Measurements from ENCODE around the gene SIRT5.
A peak's percentile ranks its signal among the peaks of the same experiment; 100 is the strongest.

Gene SIRT5

DNA sequence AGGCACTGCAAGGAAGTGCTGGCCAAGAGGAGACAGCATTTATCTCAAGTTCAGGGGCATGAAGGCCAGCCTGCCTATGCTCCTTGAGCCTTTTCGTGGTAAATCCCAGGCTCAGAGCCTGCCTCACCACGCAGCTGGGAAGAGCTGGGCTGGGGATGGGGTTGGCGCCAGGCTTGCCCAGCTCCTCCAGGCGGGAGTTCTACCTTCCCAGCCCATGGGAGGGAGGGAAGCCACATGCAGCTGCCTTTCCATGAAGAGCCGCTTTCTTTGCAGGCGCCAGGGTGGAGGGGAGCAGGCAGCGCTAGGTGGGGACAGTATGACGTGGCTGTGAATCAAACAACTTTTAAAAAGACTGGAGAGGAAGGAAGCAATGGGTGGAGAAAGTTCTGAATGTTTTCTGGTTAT, 19.5 kb upstream of the SIRT5 start:
- DNase-seq = peak; percentile 48

DNA sequence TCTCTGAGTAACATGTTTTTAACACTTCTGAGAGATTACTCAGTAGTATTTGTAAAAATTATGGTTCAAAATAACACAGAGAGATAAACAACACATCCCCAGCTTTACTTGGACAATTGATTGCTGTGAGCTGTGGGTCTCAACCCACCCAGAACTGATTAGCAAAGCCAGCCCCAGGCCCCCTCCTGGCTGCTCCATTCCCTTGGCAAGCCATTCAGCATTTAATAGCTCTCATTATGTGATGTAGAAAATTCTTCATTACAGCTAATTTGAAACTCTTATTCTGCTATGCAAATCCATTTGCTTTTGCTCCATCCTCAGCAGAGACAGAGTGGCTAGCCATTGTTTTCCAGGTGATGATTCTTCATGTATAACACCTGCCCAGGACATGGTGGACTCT, 16.6 kb upstream of the SIRT5 start:
- DNase-seq = no peak

DNA sequence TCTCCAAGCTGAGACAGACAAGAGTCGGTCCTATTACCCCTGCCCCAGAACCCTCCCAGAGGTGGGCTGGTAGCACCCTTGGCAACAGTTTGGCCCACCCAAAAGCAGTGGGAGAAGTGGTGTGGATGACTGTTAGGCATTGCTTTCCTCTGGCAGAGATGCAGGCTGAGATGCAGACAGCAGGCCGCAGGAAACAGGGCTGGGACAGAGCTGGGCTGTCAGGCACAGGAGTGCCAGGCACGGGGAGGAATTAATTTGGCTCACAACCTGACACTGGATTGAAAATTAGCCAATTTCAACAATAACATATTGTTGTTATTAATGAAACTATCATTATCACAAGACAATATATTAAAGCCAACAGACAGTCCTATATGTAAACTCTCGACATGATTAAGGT, 15.7 kb upstream of the SIRT5 start:
- DNase-seq = no peak

DNA sequence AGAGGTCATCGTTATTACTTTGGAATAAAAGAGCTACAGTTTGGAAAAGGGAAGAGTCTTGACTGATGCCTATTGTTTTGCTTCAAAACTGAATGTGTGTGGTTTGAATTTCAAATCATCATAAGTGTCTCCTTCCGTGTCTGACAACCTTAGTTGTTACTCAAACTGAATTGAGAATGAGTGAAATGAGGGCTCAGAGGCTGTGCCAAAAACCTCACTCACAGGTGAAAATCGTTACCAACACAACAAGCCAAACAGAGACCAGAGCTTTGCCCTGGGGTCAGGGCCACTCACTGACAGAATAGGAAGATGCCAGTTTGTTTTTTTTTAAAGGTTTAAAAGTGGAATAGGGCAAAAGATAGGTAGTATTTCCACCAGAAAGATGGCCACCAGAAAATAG, 15.2 kb upstream of the SIRT5 start:
- DNase-seq = no peak

DNA sequence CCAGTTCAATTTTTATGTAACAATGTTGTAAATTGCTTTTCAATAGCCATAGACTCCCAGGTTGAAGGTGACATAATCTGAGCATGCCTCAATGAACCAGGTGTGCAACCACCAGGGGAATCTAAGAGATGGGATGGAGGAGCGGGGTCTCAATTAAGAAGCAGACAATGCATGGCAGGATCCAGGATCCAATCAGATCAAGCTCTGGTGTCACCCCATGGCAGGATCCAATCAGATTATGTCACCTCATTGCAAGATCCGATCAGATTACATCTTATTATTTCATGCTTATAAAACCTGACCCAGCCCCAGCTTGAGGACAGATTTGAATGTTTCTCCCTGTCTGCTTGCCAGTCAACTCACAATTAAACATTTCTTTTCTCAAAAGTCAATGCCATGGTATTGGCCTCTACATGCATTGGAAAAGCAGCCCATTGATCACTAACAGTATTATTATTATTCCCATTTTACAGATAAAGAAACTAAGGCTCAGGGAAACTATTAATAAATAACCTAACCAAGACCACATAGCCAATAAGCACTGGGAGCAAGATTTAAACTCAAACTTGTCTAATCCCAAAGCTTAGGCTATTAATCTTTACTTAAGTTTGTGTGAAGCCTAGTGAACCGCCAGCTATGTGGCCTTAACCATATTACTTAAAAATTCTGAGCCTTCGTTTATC, 14.3 kb upstream of the SIRT5 start:
- DNase-seq = no peak

DNA sequence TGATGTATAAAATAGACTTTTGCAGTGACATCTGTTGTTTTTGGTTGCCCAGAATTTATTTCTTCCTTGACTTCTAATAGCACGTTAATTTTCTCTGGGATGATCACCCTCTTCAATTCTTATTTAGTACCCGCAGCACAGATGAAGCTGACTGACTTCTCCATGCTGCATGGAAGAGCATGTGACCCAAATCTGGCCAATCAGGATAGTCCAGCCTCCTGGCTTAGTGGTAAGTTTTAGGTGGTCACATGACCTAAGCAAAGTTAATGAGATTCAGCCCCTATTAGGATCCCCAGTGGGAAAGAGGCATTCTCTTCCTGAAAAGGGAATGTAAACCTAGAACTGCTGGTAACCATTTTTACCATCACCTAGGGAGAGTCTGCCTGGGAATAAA, 13.8 kb upstream of the SIRT5 start:
- DNase-seq = no peak

DNA sequence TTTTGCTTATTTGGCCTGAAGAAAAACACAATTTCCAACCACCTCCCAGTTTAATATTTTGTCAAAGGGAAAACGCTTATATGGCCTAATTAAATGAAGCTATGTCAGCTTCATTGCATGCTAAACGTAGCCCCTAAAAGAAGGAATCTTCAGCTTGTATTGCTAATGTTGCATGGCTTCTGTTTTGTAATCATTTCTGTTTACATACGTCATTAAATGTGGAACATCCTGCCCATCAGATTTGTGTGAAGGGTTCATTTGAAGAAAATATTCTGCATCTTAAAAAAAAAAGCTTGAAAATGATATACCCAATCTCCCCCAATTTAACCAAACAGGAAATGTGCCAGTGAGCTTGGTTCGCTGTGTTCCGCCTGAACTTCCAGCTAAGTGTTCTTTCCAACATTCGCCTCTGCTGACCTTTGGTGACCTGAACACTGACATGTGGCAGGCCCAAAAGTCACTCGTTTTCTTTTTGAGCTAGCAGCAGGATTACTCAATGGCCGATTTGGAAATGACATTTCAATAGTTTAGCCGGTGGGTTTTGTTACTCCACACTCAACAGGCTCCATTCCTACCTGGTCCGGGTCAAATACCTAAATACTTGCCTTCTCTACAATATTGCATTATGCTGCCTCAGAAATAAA, 12.7 kb upstream of the SIRT5 start:
- DNase-seq = no peak

DNA sequence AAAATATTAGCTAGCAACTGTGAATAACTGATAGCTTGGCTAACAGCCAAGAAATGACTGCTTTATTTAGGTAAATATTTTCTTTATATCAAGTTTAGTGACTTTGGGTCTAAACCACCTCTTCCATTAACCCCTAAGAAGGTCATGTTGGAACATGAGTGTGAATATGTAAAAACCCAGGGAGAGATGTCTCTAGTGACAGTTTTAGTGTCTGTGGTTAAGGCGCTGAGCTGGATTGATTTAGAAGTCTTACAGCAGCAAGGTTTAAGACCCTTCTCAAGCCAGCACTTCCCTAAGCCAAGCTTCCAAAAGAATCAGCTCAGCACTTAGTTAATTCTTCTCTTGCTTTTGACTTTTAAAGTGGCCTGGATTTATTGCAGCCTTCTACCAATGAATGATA, 11.4 kb upstream of the SIRT5 start:
- DNase-seq = no peak

DNA sequence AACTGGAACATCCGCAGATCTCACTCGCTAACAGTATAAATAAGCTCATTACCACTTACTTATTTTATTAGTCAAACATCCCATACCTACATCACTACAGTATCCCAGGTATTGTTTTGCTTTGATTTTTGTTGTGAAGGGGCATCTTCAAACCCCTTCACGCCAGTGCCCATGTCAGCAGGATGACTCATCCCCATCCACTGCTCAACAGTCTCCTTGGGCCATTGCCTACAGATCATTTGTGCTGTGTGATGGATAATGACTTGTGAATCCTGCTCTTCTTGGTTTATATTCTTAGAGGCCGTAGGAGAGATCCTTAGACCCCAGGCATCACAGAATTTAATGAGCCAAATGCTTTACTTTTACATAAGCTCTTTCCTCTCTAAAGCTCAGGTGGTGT, 8.5 kb upstream of the SIRT5 start:
- DNase-seq = no peak

DNA sequence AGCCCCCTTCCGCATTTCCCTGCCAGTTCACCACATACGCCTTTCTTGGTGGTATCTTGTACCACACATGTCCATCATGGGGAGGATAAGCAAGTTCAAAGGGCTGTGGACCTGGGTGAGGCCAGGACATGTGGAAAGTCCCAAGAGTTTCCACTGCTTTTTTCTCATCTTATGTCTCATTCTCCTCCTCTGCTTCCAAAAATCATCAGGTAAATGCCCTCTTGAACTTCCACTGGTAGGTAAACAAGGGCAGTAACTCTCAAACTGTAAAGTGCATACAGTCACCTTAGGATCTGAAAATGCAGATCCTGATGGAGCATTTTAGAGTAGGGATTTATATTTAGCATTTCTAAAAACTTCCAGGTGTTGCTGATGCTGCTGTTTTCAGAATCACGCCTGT, 7.9 kb upstream of the SIRT5 start:
- no peak for DNase-seq

DNA sequence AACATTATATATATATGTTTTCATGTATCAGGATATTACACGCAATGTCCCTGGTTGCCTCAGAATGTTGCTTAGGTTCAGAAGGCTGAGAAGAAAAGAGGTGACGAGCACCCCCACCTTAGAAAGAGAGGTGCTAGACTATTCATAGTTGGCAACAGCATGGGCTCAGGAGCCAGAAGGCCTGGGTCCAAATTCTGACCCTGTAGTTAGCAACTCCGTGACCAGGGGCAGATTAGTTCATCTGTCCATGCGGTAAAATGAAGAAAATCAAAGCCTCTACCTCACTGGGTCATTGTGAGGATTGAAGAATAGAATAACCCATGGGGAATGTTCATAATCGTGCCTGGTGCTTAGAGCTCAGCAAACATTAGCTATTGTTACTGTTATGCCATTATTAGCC, 5.4 kb upstream of the SIRT5 start:
- no peak for DNase-seq

DNA sequence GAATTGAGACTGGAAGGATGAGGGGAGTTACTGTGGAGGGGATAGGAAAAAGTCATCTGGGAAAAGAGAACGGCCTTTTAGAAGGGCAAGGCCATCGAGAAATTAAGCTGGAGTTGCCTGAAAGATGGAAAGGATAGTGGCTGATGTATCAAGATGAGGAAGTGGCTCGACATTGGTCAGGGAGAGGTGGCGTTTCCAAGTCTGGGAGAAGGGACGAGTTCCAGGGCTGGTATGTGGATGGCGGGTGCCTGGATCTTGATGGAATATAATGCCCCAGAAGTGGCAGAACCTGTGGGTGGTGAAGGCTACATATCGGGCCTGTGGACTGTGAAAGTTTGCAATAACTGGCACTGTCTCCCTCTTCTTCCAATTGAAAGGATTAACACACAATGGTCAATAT, 2.2 kb upstream of the SIRT5 start:
- no peak for DNase-seq

DNA sequence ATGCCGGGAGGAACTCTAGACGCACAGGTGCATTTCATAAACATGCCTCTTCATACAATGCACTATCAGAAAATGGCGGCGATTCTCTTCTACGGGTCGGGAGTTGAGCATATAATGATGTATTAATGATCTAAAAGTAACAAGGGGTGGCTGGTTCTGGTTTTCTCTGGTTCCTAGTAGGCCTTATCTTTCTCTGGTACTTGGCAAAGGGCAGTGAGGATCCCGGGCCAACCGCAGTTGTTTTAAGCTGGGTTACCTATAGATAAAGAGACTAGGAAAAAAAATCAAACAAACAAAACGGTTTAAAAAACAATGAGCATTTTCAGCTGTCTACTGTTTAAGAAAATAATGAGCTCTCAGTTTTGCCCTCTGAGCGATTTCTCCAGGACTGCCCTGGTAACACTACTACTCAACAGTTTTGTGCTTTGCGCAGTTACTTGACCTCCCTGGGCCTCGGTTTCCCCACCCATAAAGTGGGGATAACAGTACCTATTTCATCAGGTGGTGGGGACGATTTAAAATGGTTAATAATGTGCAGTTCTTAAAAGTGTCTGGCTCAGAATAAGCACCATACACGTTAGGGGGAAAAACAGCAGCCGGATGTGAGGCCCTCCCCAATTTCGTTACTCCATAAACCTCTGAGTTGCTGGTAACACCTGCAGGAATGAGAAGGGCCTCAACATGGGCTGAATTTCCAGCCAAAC, 1.3 kb upstream of the SIRT5 start:
- DNase-seq = no peak

DNA sequence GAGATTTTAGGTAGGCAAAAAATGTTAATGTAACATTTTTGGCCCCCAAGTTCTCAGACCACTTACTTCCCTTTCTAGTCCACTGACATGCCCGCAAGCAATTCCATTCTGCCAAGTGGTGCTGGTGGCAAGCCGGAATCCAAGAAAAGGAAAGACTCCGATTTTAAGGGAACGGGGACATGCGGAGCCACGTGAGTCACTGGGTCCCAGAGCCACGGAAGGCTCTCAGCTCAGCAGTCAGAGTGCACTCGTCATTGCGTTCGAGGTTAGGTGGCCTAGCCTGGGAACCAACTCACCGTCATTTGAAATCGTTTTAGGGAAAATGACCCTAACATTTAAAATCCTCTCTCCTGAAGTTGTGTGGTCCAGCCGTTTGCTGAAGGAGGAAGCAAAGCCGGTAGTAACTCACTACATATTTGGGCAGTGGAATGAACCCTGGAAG, 711 bp upstream of the SIRT5 start:
- no peak for DNase-seq

DNA sequence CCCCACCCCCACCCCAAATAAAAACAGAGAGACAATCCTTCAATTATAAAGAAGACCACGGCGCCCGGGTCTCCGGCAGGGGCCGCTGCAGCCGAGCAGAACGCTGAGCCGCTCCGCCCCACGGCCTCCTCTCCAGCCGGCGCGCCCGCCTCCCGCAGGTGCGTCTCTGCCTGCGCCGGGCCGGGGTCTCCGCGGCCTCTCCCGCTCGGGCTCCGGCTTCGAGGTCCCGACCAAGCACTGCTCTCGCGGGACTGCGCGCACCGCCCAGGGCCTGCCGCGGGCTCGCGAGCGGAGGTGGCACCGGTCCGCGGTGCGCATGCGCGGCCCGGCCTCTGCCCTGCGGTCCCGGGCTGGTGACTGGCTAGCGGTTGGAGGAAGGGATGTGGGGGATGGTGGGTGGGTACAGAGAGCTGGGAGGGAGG, 241 bp upstream of the SIRT5 start:
- DNase-seq = peak; percentile 83

DNA sequence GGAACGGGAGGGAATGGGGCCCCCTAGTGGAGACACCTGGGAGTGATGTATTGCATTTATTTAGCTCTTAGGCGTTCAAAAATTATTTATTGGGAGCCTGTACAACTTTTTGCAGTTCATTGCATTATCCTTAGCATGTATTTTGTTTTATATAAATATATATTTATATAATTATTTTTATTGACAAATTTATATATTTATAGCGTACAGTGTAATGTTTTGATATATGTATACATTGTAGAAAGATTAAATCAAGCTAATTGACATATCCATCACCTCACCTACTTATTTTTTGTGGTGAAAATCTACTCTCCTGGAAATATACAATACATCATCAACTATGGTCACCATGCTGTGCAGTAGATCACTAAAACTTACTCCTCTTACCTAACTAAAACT, 975 bp downstream of the SIRT5 start:
- no peak for DNase-seq

DNA sequence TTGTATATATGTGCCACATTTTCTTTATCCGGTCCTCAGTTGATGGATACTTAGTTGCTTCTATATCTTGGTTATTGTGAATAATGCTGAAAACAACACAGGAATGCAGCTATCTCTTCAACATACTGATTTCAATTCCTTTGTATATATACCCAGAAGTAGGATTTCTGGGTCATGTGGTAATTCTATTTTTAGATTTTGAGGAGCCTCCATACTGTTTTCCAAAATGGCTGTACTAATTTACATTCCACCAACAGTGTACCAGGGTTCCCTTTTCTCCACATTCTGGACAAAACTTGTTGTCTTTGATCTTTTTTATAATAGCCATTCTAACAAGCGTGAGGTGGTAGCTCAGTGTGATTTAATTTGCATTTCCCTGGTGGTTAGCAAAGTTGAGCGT, 1.6 kb downstream of the SIRT5 start:
- DNase-seq = no peak

DNA sequence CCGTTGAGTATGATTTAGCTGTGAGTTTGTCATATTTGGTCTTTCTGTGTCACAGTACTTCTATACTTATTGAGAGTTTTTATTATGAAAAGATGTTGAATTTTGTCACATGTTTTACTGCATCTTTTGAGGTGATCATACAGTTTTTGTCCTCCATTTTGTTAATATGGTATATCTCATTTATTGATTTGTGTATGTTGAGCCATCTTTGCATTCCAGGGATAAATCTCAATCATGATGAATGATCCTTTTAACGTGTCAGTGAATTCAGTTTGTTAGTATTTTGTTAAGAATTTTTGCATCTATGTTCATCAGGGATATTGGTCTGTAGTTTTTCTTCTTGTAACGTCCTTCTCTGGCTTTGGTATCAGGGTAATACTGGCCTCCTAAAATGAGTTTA, 3.5 kb downstream of the SIRT5 start:
- DNase-seq = no peak

DNA sequence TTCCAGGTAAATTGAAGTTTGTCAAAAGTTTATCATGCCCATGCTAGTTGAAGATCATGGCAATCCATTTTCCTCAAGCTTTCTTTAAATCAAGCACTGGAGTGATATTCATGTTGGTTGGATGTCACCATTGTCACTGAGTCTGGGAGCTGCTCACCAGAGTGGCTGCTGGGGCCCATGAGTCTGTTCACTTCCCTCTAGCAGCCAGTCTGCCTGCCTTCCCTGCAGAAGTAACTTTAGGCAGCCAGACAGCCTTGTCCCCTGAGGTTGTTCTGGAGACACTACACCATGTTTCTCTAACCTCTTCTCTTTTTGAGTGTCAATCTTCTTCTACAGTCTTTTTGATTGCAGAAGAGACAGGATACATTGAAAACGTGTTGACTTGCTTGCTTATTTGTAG, 5.5 kb downstream of the SIRT5 start:
- DNase-seq = no peak

DNA sequence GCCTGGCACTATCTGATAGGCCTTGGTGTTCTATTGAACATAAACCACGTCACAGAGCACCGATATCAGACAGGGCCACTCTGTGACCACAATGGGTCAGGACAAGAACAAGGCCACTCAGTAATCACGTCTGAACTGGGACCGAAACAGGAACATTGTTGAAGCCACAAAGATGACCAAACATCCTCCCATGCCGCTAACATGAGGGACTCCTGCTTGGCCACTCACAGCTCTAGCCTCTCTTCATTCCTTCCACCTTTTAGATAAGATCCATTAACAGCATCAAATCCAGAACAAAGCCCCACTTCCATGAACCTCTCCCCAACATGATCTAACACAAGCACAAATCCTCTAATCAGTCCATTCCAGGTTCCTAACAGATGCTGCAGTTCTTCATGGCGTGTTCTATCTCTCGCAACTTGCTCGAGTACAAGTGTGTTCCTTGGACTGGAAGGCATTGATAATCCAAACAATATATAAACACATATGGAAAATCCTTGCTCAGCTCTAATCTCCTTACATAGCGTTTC, 7.4 kb downstream of the SIRT5 start:
- DNase-seq = no peak

DNA sequence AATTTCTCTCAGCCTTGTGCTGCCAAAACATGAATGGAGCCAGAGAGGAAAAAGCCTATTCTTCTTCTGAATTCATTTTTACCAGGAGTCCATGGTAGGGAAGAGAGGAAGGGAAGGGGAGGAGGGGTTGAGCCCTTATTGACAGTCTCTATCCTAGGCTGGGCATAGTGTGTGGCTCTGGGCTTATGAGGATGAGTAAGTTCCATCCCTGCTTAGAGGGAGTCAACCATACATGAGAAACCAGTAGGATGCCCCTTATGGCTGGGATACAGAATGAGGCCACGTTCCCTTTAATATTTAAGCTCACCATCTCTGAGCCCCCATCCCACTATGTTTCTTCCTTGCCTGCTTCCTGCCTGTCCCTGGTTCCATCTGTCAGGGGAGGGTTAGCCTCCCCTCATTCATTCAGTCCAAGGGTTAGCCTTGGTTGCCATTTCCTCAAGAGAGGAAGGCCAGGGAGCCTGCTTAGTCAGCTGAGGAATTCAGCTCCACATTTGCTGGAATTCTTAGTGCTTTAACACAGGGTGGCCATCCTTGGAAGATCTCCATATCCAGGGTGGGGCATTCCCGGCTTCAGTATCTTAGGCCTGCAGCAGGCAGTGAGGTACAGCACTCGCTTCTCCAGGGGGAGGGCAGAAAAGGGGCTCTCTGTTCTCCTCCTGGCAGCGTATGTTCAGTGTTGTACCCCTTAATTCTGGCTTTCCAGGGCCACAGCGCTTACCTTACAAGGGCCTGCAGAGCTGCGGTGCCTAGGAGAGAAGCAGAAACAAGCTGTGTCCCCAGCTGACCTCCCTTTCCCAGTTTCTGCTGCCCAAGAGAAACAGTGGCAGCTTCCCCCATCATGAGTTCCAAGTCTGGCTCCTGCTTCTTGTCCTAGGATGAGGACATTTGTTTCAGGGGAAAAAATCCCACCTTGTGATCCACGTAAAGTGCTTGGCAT, 12.5 kb downstream of the SIRT5 start:
- no peak for DNase-seq

DNA sequence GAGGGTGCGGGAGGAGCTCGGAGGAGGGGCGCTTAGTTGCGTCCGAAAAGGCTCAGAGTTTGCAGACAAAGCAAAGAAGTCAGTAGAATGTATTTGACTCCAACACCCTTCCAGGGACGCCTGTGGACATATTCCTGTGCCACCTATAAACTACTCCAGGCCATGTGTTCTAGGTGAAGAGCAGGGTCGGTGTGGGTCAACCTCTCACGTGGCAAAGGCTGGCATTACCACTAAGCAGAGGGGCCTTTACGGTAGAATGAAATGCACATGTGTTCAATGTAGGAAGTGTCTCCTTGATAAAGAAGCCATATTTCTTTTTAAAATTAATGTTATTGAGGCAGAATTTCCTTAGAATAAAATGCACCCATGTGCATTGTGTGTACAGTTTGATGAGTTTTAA, 15.4 kb downstream of the SIRT5 start:
- no peak for DNase-seq

DNA sequence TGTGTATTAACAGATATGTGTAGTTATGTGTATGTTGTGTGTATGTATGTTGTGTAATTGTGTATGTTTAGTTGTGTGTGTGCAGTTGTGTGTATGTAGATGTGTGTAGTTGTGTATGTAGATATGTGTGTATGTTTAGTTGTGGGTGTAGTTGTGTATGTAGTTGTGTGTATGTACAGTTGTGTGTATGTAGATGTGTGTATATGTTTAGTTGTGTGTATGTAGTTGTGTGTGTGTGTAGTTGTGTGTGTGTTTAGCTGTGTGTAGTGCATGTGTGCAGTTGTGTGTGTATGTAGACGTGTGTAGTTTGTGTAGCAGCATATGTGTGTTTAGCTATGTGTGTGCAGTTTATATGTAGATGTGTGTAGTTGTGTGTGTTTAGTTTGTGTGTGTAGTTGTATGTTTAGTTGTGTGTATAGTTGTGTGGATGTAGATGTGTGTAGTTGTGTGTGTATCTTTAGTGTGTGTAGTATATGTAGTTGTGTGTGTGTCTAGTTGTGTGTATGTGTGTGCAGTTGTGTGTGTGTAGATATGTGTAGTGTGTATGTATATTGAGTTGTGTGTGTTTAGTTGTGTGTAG, 16.3 kb downstream of the SIRT5 start:
- no peak for DNase-seq
